MG63 (cell line): ENCODE measurements around the gene PLXNB3. TPM values are rescaled to one million over a fixed set of nuclear protein-coding genes. Genes with fewer than 3 reads are reported as not detected.
A peak's percentile ranks its signal among the peaks of the same experiment; 100 is the strongest.
"Not testable (repeated sequence)": the region's sequence is repeated elsewhere in the genome, so short reads cannot be mapped to it uniquely, and the experiment has no call there.

Experiments
- DNase-seq: peaks from one replicate; pipeline ENCODE4 v3.0.0-alpha.2; 2020
- H3K27me3 ChIP-seq: fragments of 250-450 bp; sonication (Bioruptor Pico); 2 replicates; pipeline ENCODE4 v1.5.1; 2020; ENCODE audit warnings: mild to moderate bottlenecking, moderate library complexity
- H3K36me3 ChIP-seq: fragments of 250-450 bp; sonication (Bioruptor Pico); 2 replicates; pipeline ENCODE4 v1.5.1; 2020; ENCODE audit warnings: mild to moderate bottlenecking, moderate library complexity
- H3K4me3 ChIP-seq: fragments of 250-450 bp; sonication (Bioruptor Pico); 2 replicates; pipeline ENCODE4 v1.5.1; 2020; ENCODE audit warnings: mild to moderate bottlenecking, moderate library complexity
- H3K9me3 ChIP-seq: fragments of 250-450 bp; sonication (Bioruptor Pico); 2 replicates; pipeline ENCODE4 v1.5.1; 2020; ENCODE audit warnings: mild to moderate bottlenecking, moderate library complexity
- total RNA-seq: library from RNA; depleted of rRNA; stranded (reverse); fragments of >200 nt; shearing (Covaris generic); gene quantifications from 2 replicates; pipeline ENCODE4 v1.2.3, GENCODE V29; 2014; ENCODE audit warnings: low replicate concordance; rRNA removed

Gene PLXNB3
- total RNA-seq, 1 experiment from 2014 or later = 7.5 TPM

DNA sequence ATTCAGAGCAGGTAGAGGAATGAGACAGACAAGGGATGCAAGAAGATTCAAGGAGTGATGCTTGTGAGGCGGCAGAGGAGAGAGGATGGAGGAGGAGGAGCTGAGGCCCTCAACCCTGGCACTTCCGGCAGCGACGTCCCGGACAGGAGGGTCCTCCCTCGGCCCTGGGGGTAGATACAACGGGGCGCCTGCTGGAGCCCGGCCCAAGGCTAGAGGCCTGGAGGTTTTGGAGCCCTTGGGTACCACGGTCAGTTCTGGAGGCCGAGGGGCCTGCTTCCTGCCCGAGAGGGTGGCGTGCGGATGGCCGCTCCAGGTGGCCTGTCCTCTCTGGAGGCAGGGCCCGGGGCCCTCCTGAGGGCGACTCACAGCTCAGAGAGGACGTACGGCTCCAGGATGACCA lies 43.9 kb downstream of the PLXNB3 start:
- H3K4me3 ChIP-seq = no peak overlapping the region
- DNase-seq = no peak
- H3K27me3 ChIP-seq = no peaks in the 10 kb centered on the region
- no peaks in the 10 kb centered on the region for H3K36me3 ChIP-seq
- no peaks in the 10 kb centered on the region for H3K9me3 ChIP-seq

DNA sequence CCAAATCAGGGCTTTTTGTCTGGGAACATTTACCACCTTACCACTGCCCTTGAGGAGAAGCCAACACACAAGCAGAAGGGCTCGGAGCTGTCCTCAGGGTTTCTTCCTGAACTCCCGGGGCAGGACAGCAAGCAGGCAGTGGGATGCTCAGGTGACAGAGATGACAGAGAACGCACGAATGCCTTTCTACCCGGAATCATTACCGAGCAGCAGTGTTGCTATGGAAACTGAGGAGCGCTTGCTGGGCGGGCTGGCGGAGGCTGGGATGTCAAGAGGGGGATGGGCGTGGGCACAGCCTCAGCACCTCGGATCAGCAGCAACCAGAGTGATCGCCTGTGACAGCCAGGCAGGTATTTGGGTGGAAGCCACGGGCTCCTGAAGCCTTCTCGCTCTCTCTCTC lies 48.2 kb downstream of the PLXNB3 start:
- H3K4me3 ChIP-seq = no peak overlapping the region
- H3K27me3 ChIP-seq = no peaks in the 10 kb centered on the region
- H3K9me3 ChIP-seq = no peaks in the 10 kb centered on the region
- DNase-seq = no peak
- H3K36me3 ChIP-seq = no peaks in the 10 kb centered on the region

GRCh38 chrX:153813161-153813560 lies 49.1 kb downstream of the PLXNB3 start:
- H3K9me3 ChIP-seq = no peaks in the 10 kb centered on the region
- no peaks in the 10 kb centered on the region for H3K27me3 ChIP-seq
- no peak for DNase-seq
- no peaks in the 10 kb centered on the region for H3K36me3 ChIP-seq
- H3K4me3 ChIP-seq = no peak overlapping the region

DNA sequence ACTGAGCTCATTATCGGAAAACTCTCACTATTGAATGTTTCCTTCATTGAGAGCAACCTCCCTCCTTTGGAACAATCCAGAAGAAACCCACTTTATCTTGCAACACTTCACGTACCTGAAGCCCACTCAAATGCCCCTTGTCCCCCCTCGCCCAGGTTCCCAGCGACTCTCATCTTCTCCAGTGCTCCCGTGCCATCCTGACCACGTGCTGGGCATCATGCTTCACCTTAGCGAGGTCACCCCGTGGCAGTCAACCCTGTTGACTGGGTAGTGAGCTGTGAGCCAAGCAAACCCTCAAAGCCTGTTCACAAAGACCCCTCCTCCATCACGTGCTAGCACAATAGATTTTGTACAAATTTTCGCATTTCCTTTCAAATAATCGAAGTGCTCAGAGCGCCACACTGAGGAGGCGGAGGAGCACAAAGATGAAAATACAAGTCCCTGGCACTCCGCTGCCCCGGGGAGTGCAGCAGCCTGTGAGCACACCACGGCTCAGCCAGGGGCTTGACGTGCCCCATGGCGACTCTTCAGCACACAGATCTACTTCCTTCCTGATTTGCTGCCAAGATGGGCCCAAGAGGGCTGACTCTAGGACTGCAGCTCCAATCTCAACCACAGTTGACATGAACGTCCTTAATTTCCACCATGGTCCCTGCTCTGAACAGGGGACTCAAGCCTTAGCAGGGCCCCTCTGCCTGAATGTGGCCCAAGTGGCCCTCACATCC lies 50.7 kb downstream of the PLXNB3 start:
- no peak overlapping the region for H3K4me3 ChIP-seq
- no peak for DNase-seq
- H3K9me3 ChIP-seq = no peaks in the 10 kb centered on the region
- H3K27me3 ChIP-seq = no peaks in the 10 kb centered on the region
- H3K36me3 ChIP-seq = no peaks in the 10 kb centered on the region

DNA sequence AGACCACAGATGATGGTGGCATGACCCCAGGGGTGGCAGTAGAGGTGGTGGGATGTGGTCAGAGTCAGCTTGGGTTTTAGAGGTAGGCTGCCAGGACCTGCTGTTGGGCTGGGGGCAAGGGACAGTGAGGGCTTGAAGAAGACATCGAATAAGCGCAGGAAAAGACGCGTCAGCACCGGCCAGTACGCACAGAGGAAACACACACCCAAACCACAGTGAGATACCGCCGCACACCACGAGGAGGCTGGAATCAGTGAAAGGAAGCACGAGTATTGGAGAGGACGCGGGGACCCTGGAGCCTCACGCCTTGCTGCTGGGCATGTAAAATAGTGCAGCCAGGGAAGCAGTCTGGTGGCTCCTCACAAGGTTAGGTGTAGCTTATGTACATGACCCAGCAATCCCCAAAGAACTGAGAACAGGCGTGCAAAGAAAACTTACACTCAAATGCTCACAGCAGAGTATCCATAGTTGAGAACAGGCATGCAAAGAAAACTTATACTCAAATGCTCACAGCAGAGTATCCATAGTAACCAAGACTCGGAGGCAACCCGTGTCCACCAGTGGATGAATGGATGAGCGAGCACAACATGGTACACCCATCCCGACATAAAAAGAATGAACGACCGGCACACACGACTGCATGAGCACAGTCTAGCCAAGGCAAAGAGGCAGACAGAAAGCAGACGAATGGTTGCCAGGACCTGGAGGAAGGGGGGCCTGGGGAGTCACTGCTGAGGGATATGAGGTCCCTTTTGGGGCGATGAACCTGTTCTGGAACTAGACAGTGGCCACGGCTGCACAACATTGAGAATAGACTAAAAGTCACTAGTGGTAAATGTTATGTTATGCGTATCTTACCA lies 53.0 kb downstream of the PLXNB3 start:
- Histone ChIP-seq H3K4me3 (no peak overlapping the region), H3K36me3 (no peaks in the 10 kb centered on the region), H3K9me3 (no peaks in the 10 kb centered on the region), H3K27me3 (no peaks in the 10 kb centered on the region)
- no peak for DNase-seq

- H3K4me3 ChIP-seq = not testable (repeated sequence)
Observed at GRCh38 chrX:153818064-153818463, 54.0 kb downstream of the PLXNB3 start.

DNA sequence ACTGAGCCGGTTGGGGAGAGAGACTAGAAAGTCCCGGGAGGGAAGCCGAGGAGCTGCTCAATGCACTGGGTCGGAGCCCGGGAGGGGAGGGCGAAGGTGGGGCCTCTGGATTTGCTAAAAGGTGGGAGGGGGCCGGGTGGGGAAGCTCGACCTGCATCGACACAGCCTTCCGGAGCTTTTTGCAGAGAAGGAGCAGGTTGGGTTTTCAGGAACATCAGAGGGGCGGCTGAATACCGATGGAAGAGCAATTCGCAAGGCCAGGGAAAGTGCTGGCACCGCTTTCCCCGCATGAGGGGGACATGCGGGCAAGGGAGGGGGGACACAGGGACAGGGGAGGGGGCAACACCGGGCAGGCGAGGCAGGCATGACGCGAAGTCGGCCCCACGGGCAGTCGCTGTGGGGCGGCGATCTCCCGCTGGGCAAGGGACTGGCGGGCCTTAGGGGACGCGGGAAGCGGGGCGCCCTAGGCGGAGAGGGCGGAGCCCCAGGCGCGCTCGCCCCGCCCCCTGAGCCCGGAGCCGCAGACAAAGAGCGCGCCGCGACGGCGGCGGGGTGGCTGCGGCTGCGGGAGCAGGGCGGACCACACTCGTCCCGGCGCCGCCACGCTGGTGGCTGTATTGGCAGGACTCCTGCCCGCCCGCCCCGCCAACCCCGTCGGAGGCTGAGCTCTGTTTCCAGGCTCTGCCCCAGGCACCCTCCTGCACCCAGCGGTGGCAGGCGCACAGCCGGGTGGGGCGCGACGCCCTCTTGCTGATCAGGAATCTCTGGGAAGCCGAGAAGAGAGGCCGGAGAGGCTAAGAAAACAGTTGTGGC lies 54.7 kb downstream of the PLXNB3 start:
- Histone ChIP-seq H3K36me3 (no peaks in the 10 kb centered on the region), H3K4me3 (peak overlapping the region; percentile 20; the same call in 1 of the 2 replicates), H3K27me3 (no peaks in the 10 kb centered on the region), H3K9me3 (no peaks in the 10 kb centered on the region)
- no peak for DNase-seq

More at GRCh38 chrX:153818064-153818463, 54.0 kb downstream of the PLXNB3 start:
- not testable (repeated sequence) for H3K27me3 ChIP-seq, H3K36me3 ChIP-seq, DNase-seq, H3K9me3 ChIP-seq

DNA sequence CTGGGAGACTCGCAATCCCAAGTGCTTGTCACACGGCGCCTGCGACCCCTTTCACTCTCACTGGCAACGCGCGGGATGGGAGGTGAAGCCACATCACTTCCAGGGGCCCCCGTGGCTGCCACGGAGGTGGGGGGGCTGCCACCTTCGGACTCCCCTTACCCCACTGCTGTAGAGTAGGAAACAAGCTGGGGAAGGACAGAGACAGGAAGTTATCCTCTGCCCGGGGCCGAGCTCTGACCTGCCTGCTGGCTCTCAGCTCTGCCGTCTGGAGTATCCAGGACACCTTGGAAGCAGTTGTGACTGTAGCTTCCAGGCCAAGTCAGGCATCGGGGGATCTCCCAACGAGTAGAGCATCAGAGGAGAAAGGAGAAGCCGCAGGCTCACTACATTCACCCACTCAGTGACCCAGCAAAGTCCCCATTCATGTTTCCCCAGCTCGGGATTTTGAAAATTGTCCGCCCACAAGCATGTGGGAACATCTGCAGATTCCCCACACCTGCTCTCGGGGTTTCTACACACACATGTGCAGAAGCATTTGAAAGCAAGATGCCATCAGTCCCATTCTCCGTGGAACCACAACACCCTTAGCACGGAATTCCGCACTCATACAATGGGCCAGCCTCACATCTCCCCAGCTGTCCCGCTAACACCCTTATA lies 55.5 kb downstream of the PLXNB3 start:
- Histone ChIP-seq H3K4me3 (peak overlapping the region; percentile 20; the same call in 1 of the 2 replicates), H3K36me3 (no peaks in the 10 kb centered on the region), H3K27me3 (no peaks in the 10 kb centered on the region), H3K9me3 (no peaks in the 10 kb centered on the region)
- DNase-seq = no peak

DNA sequence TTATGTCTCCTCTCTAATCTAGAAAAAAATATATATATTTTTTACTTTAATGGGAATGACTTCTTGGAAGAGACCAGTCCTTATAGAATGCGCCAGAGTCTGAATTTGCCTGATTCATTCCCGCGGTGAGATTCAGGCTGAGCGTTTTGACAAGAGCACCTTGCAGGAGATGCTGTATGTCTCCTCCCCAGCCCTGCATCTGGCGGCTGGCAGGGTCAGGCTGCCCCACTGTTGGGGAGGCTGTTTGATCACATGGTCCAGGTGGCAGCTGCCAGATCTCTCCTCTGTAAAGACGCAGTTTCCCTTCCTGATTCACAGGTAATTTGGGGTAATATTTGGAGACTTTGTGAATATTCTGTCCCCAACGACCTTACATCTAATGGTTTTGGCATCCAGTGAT lies 56.6 kb downstream of the PLXNB3 start:
- Histone ChIP-seq H3K9me3 (no peaks in the 10 kb centered on the region), H3K36me3 (no peaks in the 10 kb centered on the region), H3K4me3 (no peak overlapping the region), H3K27me3 (no peaks in the 10 kb centered on the region)
- no peak for DNase-seq

DNA sequence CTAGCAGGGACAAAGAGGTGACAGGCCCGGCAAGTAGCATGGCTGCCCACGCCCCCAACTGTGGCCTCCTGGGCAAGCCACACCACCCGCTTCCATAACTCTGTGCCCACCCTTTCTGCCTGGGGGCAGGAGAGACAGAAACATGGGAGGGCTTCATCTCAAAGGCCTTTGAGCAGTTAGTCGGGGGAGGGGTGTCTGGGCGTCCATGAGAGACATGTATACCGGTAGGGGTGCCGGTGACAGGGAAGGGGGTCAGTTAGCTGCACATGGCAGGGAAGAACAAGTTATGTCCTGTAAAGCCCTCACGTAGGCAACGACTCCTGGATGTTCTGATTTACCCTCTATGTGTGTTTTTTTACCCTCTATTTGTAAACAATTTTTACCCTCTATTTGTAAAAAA lies 57.0 kb downstream of the PLXNB3 start:
- Histone ChIP-seq H3K27me3 (no peaks in the 10 kb centered on the region), H3K36me3 (no peaks in the 10 kb centered on the region), H3K4me3 (no peak overlapping the region), H3K9me3 (no peaks in the 10 kb centered on the region)
- no peak for DNase-seq

DNA sequence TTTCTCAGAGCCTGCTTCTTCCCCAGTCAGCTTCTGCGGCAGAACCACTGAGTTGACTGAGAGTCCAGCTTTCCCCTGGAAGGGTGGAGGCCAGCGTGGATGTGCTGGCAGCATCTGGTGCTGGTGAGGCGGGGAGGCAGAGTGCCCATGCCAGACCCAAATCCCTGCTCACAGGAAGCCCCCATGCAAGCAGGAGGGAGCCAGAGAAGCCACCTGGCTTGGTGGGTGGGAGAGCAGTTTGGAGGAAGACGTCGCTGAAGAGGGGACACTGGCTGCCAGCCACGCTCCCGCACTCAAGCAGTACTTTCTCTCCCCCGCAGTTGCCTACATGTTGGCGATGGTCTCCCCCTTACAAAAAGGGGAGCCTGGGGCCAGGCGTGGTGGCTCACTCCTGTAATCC lies 60.3 kb downstream of the PLXNB3 start:
- no peaks in the 10 kb centered on the region for H3K9me3 ChIP-seq
- peaks cover 1% of the 10 kb centered on the region; the same call in 1 of the 2 replicates for H3K27me3 ChIP-seq
- DNase-seq = no peak
- H3K4me3 ChIP-seq = no peak overlapping the region
- no peaks in the 10 kb centered on the region for H3K36me3 ChIP-seq

DNA sequence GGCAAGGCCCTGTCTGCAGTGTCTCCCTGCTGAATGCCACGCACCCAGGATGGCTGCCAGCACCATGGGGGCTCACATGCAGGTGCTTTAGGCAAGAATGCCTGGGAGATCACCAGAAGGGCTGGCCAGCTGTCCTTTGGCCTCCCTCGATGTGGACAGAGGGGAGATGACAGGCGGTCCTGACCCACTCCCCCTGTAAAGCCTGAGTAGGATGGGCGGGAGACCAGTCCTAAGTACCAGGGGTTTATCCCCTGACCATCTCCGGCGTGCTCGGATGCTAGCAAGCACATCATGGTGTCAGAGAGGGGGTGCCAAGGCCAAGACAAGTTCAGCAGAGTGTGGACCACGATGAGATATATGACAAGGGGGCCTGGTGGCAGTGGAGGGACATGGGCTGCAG lies 61.0 kb downstream of the PLXNB3 start:
- H3K36me3 ChIP-seq = no peaks in the 10 kb centered on the region
- peaks cover 8% of the 10 kb centered on the region; the same call in 1 of the 2 replicates for H3K27me3 ChIP-seq
- no peak overlapping the region for H3K4me3 ChIP-seq
- no peak for DNase-seq
- H3K9me3 ChIP-seq = no peaks in the 10 kb centered on the region

Other genes with a start within 250 kb of the PLXNB3 start
- gene ATP2B3, start 246.6 kb upstream of the PLXNB3 start, total RNA-seq = 0.13 TPM in 1 of 2 replicates, not detected in the other
- gene CCNQ, start 165.1 kb upstream of the PLXNB3 start, total RNA-seq = 47.7 and 73.2 TPM in 2 replicates
- 7.9 and 8.6 TPM in 2 replicates for gene DUSP9, start 117.0 kb upstream of the PLXNB3 start, total RNA-seq
- gene PNCK, start 90.4 kb upstream of the PLXNB3 start, total RNA-seq = 0.43 TPM in 1 of 2 replicates, not detected in the other
- gene SLC6A8, start 76.3 kb upstream of the PLXNB3 start, total RNA-seq = 12.8 and 24.8 TPM in 2 replicates
- 311 and 346 TPM in 2 replicates for gene BCAP31, start 39.9 kb upstream of the PLXNB3 start, total RNA-seq
- gene ABCD1, start 39.4 kb upstream of the PLXNB3 start, total RNA-seq = 24.3 and 28.8 TPM in 2 replicates
- not detected in 2 replicates for gene SRPK3, start 16.8 kb downstream of the PLXNB3 start, total RNA-seq
- 48.7 and 75.2 TPM in 2 replicates for gene IDH3G, start 30.1 kb downstream of the PLXNB3 start, total RNA-seq
- gene SSR4, start 30.4 kb downstream of the PLXNB3 start, total RNA-seq = 227 and 266 TPM in 2 replicates
- 1.5 and 5.8 TPM in 2 replicates for gene PDZD4, start 66.3 kb downstream of the PLXNB3 start, total RNA-seq
- gene L1CAM, start 121.9 kb downstream of the PLXNB3 start, total RNA-seq = 0.30 TPM in 1 of 2 replicates, not detected in the other
- gene AVPR2, start 140.4 kb downstream of the PLXNB3 start, total RNA-seq = 0.27 TPM in 1 of 2 replicates, not detected in the other
- 0.07 and 2.4 TPM in 2 replicates for gene ARHGAP4, start 162.0 kb downstream of the PLXNB3 start, total RNA-seq
- 205 and 325 TPM in 2 replicates for gene NAA10, start 170.8 kb downstream of the PLXNB3 start, total RNA-seq
- not detected in 2 replicates for gene RENBP, start 180.4 kb downstream of the PLXNB3 start, total RNA-seq
- 7.8 and 12.8 TPM in 2 replicates for gene HCFC1, start 207.6 kb downstream of the PLXNB3 start, total RNA-seq
- gene TMEM187, start 208.5 kb downstream of the PLXNB3 start, total RNA-seq = 1.0 and 4.6 TPM in 2 replicates